ENCODE results near the gene DNAJC3.

Gene DNAJC3

DNA sequence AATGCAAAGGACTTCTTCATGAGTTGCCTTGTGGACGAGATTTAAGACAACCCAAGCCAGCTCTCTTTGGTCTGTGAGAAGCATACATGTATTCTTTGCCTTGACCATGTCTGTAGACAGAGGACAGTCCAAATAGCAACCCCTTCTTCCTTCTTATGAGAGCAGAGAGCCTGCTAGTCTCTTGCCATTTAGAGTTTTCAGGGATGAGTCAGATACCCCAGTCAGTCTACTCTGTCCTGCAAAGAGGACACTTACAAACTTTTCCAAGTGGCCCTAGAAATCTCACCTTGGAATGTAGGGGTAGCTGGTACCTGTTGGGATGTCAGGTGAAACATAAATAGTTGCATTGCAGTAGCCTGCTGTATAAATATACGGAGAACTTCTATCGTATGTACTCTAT, 36.7 kb downstream of the DNAJC3 start:
- H3K4me3 ChIP-seq (replicated peaks; ENCODE audit: insufficient read depth, low read length), result no peak overlapping the region
- TF ChIP-seq GABPA (IDR thresholded peaks at IDR 0.05; ENCODE audit: low read depth), result no peak
- TF ChIP-seq, protein P1, sequence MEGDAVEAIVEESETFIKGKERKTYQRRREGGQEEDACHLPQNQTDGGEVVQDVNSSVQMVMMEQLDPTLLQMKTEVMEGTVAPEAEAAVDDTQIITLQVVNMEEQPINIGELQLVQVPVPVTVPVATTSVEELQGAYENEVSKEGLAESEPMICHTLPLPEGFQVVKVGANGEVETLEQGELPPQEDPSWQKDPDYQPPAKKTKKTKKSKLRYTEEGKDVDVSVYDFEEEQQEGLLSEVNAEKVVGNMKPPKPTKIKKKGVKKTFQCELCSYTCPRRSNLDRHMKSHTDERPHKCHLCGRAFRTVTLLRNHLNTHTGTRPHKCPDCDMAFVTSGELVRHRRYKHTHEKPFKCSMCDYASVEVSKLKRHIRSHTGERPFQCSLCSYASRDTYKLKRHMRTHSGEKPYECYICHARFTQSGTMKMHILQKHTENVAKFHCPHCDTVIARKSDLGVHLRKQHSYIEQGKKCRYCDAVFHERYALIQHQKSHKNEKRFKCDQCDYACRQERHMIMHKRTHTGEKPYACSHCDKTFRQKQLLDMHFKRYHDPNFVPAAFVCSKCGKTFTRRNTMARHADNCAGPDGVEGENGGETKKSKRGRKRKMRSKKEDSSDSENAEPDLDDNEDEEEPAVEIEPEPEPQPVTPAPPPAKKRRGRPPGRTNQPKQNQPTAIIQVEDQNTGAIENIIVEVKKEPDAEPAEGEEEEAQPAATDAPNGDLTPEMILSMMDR (IDR thresholded peaks at IDR 0.05; ENCODE audit: insufficient read depth, low read length), result no peak
- TF ChIP-seq SPI1 (IDR thresholded peaks at IDR 0.05; ENCODE audit: borderline replicate concordance, low read depth), result no peak
- no peak for TF ChIP-seq REST (IDR thresholded peaks at IDR 0.05; ENCODE audit: insufficient replicate concordance, low read depth)
- TF ChIP-seq POLR2AphosphoS5 (IDR thresholded peaks at IDR 0.05; ENCODE audit: low read depth), result no peak
- H3K27ac ChIP-seq (replicated peaks), result peak overlapping the region; percentile 79
- no peak for DNase-seq (ENCODE audit: low read depth in 1 of 2, low spot score in 1 of 2)
- H3K27me3 ChIP-seq (ENCODE audit: insufficient read depth, poor library complexity, severe bottlenecking), result no peaks in the 10 kb centered on the region

GRCh38 chr13:95714142-95714832, 37.3 kb downstream of the DNAJC3 start:
- no peak for TF ChIP-seq SPI1 (IDR thresholded peaks at IDR 0.05; ENCODE audit: borderline replicate concordance, low read depth)
- TF ChIP-seq, protein P1 (IDR thresholded peaks at IDR 0.05; ENCODE audit: insufficient read depth, low read length), result no peak
- peak; percentile 65 for TF ChIP-seq REST (IDR thresholded peaks at IDR 0.05; ENCODE audit: insufficient replicate concordance, low read depth)
- 0 out of 2 replicates have a peak, but pooled peaks have one; percentile 18 for TF ChIP-seq GABPA (IDR thresholded peaks at IDR 0.05; ENCODE audit: low read depth)
- peak; percentile 16; the same call in 1 of the 2 replicates for TF ChIP-seq POLR2AphosphoS5 (IDR thresholded peaks at IDR 0.05; ENCODE audit: low read depth)
- DNase-seq (ENCODE audit: low read depth in 1 of 2, low spot score in 1 of 2), result peak; percentile 58 to 79
- no peak overlapping the region for H3K4me3 ChIP-seq (replicated peaks; ENCODE audit: insufficient read depth, low read length)

DNA sequence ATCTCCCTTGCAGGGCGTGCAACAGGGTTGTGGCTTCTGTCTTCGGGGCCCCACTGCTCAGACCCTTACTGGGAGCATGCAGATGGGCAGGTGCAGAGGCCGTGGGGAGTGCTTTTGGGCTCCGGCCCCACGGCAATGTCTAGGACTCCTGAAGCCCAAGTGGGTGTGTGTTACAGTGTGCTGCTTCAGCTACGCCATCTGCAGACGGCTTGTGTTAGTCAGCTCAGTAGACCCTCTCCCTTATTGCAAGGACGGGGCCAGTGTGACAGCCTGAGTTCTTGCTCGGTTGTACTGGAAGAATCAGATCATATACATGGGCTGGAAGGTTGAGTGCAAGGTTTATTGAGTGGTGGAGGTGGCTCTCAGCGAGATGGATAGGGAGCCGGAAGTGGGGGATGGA, 39.3 kb downstream of the DNAJC3 start:
- TF ChIP-seq POLR2AphosphoS5 (IDR thresholded peaks at IDR 0.05; ENCODE audit: low read depth) (no peak), GABPA (IDR thresholded peaks at IDR 0.05; ENCODE audit: low read depth) (no peak), REST (IDR thresholded peaks at IDR 0.05; ENCODE audit: insufficient replicate concordance, low read depth) (no peak), SPI1 (IDR thresholded peaks at IDR 0.05; ENCODE audit: borderline replicate concordance, low read depth) (no peak)
- TF ChIP-seq, protein P1 (IDR thresholded peaks at IDR 0.05; ENCODE audit: insufficient read depth, low read length), result no peak

More at GRCh38 chr13:95714142-95714832, 37.3 kb downstream of the DNAJC3 start:
- no peaks in the 10 kb centered on the region for H3K27me3 ChIP-seq (ENCODE audit: insufficient read depth, poor library complexity, severe bottlenecking)
- peak overlapping the region; percentile 79 for H3K27ac ChIP-seq (replicated peaks)

More for the DNA sequence above, 39.3 kb downstream of the DNAJC3 start:
- DNase-seq (ENCODE audit: low read depth in 1 of 2, low spot score in 1 of 2), result no peak
- H3K27ac ChIP-seq (replicated peaks), result peak overlapping the region; percentile 79; the same call in 1 of the 2 replicates
- no peak overlapping the region for H3K4me3 ChIP-seq (replicated peaks; ENCODE audit: insufficient read depth, low read length)
- H3K27me3 ChIP-seq (ENCODE audit: insufficient read depth, poor library complexity, severe bottlenecking), result no peaks in the 10 kb centered on the region
